NOMO-1 (cell line): Measurements from ENCODE around the gene CORO1C.

ENCODE experiments used
- DNase-seq, 2 experiments: peaks; one replicate each; lab custom pipeline; 2025; ENCODE audit not compliant: unreplicated experiment in 2 of 2; lab: John Stamatoyannopoulos, UW

The CORO1C gene

GRCh38 chr12:108700833-108701541, 30.3 kb downstream of the CORO1C start:
- DNase-seq = no peak

GRCh38 chr12:108699955-108700563, 31.3 kb downstream of the CORO1C start:
- no peak for DNase-seq

- DNase-seq = no peak
Observed at GRCh38 chr12:108697905-108698304, 33.4 kb downstream of the CORO1C start.

- no peak for DNase-seq
Observed at GRCh38 chr12:108696996-108697290, 34.4 kb downstream of the CORO1C start.

- peak in 1 of 2 experiments; percentile 19 for DNase-seq
Observed at GRCh38 chr12:108696111-108696995, 35.0 kb downstream of the CORO1C start.

- DNase-seq = no peak
Observed at GRCh38 chr12:108694812-108695278, 36.5 kb downstream of the CORO1C start.

- DNase-seq = no peak
Observed at GRCh38 chr12:108693751-108694150, 37.6 kb downstream of the CORO1C start.

GRCh38 chr12:108693186-108693730, 38.1 kb downstream of the CORO1C start:
- no peak for DNase-seq

- peak; percentile 55 to 64 for DNase-seq
Observed at GRCh38 chr12:108691998-108692808, 39.1 kb downstream of the CORO1C start.

- DNase-seq = peak; percentile 91 to 92
Observed at GRCh38 chr12:108691175-108691997, 39.9 kb downstream of the CORO1C start.

- DNase-seq = no peak
Observed at GRCh38 chr12:108690542-108691174, 40.7 kb downstream of the CORO1C start.

GRCh38 chr12:108690191-108690518, 41.2 kb downstream of the CORO1C start:
- DNase-seq = no peak

GRCh38 chr12:108689314-108690190, 41.8 kb downstream of the CORO1C start:
- peak; percentile 75 to 83 for DNase-seq

- DNase-seq = peak; percentile 56 to 62
Observed at GRCh38 chr12:108686780-108687179, 44.5 kb downstream of the CORO1C start.

GRCh38 chr12:108685469-108686260, 45.7 kb downstream of the CORO1C start:
- DNase-seq = no peak

- no peak for DNase-seq
Observed at GRCh38 chr12:108683906-108684556, 47.3 kb downstream of the CORO1C start.

- DNase-seq = no peak
Observed at GRCh38 chr12:108681317-108681716, 50.0 kb downstream of the CORO1C start.
